GM12872 (cell line): ENCODE results near the gene EPC1.

Experiments
- TF ChIP-seq, protein P1 (sequence below): IDR thresholded peaks from 3 replicates; pipeline ENCODE4 v1.5.1; 2011; ENCODE audit warnings: low read depth, mild to moderate bottlenecking, low read length, moderate library complexity; ENCODE audit not compliant: insufficient read depth

EPC1 gene

DNA sequence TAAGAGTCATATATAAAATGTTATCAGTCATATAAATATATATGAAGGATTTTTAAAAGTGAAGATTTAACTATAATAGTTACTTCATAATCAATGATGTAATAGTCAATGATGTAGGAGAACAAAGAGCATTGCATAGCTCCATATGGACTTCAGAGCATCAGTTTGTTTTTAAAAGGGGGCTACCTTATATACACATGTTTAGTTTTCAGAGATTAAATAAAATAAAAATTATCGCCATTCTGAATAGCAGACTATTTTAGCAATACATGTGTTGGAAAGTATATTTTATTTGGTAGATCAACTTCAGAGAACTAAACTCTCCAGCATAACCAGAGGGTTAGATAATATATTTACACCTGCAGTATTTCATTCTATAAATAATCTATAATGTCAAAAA lies 29.1 kb upstream of the EPC1 start:
- TF ChIP-seq, protein P1, sequence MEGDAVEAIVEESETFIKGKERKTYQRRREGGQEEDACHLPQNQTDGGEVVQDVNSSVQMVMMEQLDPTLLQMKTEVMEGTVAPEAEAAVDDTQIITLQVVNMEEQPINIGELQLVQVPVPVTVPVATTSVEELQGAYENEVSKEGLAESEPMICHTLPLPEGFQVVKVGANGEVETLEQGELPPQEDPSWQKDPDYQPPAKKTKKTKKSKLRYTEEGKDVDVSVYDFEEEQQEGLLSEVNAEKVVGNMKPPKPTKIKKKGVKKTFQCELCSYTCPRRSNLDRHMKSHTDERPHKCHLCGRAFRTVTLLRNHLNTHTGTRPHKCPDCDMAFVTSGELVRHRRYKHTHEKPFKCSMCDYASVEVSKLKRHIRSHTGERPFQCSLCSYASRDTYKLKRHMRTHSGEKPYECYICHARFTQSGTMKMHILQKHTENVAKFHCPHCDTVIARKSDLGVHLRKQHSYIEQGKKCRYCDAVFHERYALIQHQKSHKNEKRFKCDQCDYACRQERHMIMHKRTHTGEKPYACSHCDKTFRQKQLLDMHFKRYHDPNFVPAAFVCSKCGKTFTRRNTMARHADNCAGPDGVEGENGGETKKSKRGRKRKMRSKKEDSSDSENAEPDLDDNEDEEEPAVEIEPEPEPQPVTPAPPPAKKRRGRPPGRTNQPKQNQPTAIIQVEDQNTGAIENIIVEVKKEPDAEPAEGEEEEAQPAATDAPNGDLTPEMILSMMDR: no peak

GRCh38 chr10:32375631-32376030 lies 28.7 kb upstream of the EPC1 start:
- TF ChIP-seq, protein P1: no peak

GRCh38 chr10:32374605-32375004 lies 27.6 kb upstream of the EPC1 start:
- TF ChIP-seq, protein P1: no peak

DNA sequence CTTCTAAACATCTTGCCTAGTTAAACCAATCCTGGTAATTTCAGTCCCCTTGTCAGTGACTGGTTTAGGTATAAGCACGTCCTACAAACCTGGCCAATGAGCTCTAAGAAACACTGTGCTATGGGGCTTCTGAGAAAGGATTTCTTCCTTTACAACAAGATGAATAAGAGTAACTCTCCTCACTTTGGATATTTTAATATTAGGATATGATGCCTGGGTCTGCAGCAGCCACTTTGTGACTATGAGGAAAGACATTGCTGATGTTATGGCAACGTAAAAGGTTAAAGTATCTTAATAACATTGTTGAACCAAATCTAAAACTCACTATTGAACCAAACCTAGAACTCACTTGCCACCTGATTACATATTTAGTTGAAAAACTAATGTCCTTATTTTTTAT lies 26.5 kb upstream of the EPC1 start:
- TF ChIP-seq, protein P1: no peak

DNA sequence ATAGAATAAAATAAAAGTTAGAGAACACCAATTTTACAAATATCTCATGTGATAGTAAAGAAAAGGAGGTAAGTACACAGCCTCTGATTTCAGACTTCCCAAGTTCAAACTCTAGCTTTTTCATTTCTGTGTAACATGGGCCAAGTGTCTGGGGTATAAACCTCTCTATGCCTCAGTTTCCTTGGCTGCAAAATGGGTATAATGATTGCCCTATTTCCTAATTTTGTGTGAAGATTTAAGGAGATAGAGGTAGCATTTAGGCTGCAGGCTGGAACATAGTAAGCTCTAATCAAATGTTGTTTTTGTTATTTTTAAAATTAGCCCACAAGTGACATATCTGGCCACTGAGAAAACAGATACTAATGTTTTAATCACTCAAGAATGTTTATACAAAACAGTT lies 26.1 kb upstream of the EPC1 start:
- TF ChIP-seq, protein P1: no peak

DNA sequence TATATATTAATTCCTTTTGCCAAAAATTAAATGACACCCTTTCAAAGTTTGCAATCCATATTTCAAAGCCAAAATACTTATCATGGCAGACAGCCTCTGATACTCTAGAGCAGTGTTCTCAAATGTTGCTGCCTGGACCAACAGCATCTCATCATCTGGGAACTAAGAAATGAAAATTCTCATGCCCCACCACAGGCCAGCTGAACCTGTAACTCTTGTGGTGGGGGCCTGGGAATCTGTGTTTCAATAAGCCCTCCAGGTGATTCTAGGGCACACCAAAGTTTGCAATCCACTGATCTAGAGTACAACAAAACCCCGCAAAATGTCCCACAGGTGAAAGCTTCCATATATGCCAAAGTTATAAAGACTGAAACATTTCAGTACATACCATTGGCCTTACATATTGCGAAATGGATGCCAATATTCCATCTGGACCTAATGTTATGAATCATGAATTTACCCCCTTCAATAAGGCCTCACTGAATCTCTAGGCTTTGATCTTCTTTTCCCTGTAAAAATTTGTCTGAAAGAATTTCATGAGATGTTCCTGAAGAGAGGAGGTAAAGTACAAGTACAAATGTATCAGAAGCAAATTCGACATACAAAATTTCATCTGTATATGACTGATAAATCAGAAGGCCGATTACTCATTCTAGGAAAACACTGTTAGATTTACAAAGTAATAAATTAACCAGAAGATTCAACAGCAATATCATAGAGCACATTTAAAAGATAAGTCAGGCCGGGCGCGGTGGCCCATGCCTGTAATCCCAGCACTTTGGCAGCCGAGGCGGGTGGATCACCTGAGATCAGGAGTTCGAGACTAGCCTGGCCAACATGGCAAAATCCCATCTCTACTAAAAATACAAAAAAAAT lies 25.3 kb upstream of the EPC1 start:
- TF ChIP-seq, protein P1: no peak

DNA sequence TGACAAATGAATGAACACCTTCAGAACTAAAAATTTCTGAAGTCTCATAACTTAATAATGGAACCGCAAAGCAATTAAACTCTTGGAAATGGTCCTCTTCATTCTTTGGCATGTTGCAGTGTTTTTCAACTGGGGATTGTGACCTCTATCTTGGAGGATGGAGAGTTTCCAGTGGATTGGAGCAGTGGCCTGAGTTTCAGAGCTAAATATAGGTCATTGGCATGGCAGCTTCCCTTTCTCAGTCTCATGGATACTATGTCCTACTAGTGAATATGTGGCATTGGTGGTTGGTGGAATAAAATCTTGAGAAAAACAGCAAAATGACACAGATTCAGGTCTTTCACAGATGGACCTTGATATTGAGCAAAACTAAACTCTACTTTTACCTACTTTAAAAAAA lies 24.1 kb upstream of the EPC1 start:
- TF ChIP-seq, protein P1: no peak
